Stimulated activated CD8-positive, alpha-beta memory T cell treated with anti-CD3 and anti-CD28 coated beads, Interleukin-7, amount 100 ng/mL, for 4 hours (primary cell): Measurements from ENCODE around the gene SHISA5.
A peak's percentile ranks its signal among the peaks of the same experiment; 100 is the strongest.
"Not testable (repeated sequence)": the region's sequence is repeated elsewhere in the genome, so short reads cannot be mapped to it uniquely, and the experiment has no call there.

Experiments used
- DNase-seq, 2 donors: peaks; one replicate each; pipeline ENCODE4 v3.0.0-alpha.2; 2020; ENCODE audit warnings: low read depth in 2 of 2

SHISA5 gene

GRCh38 chr3:48519277-48519643, 15.3 kb upstream of the SHISA5 start:
- DNase-seq: no peak

- DNase-seq: no peak
Observed at GRCh38 chr3:48518638-48519276, 14.8 kb upstream of the SHISA5 start.

- no peak for DNase-seq
Observed at GRCh38 chr3:48518069-48518468, 14.1 kb upstream of the SHISA5 start.

GRCh38 chr3:48516571-48516970, 12.6 kb upstream of the SHISA5 start:
- DNase-seq: no peak

GRCh38 chr3:48514431-48515227, 10.7 kb upstream of the SHISA5 start:
- DNase-seq: no peak

GRCh38 chr3:48511551-48511950, 7.6 kb upstream of the SHISA5 start:
- no peak for DNase-seq

- peak; percentile 64 to 67 for DNase-seq
Observed at GRCh38 chr3:48507256-48508061, 3.5 kb upstream of the SHISA5 start.

- no peak for DNase-seq
Observed at GRCh38 chr3:48505968-48506504, 2.1 kb upstream of the SHISA5 start.

- no peak for DNase-seq
Observed at GRCh38 chr3:48505146-48505545, 1.2 kb upstream of the SHISA5 start.

- no peak for DNase-seq
Observed at GRCh38 chr3:48503401-48504050, 448 bp downstream of the SHISA5 start.

- no peak for DNase-seq
Observed at GRCh38 chr3:48502728-48503168, 1.2 kb downstream of the SHISA5 start.

- no peak for DNase-seq
Observed at GRCh38 chr3:48502121-48502520, 1.9 kb downstream of the SHISA5 start.

- no peak for DNase-seq
Observed at GRCh38 chr3:48501196-48501595, 2.8 kb downstream of the SHISA5 start.

- DNase-seq: no peak
Observed at GRCh38 chr3:48500656-48501055, 3.3 kb downstream of the SHISA5 start.

GRCh38 chr3:48493203-48493501, 10.8 kb downstream of the SHISA5 start:
- DNase-seq: no peak

- no peak for DNase-seq
Observed at GRCh38 chr3:48492461-48493202, 11.3 kb downstream of the SHISA5 start.

GRCh38 chr3:48486952-48487351, 17.0 kb downstream of the SHISA5 start:
- no peak for DNase-seq

GRCh38 chr3:48482822-48483221, 21.2 kb downstream of the SHISA5 start:
- not testable (repeated sequence) for DNase-seq

GRCh38 chr3:48480891-48481290, 23.1 kb downstream of the SHISA5 start:
- not testable (repeated sequence) for DNase-seq

GRCh38 chr3:48478626-48479555, 25.1 kb downstream of the SHISA5 start:
- peak; percentile 38 to 49 for DNase-seq
